GM12891 (cell line): ENCODE results near the gene ANKFN1.

Source experiments
- PAX5 ChIP-seq: IDR thresholded peaks from 2 replicates; pipeline ENCODE4 v1.6.1; 2011; ENCODE audit warnings: low read length, moderate library complexity, mild to moderate bottlenecking; ENCODE audit not compliant: insufficient read depth, severe bottlenecking
- POLR2A ChIP-seq: IDR thresholded peaks from 2 replicates; pipeline ENCODE4 v1.6.1; 2011; ENCODE audit warnings: low read depth, low read length, control low read depth
- POLR2AphosphoS5 ChIP-seq: IDR thresholded peaks from 2 replicates; pipeline ENCODE4 v1.6.1; 2011; ENCODE audit warnings: low read depth, low read length, control low read depth
- POU2F2 ChIP-seq: IDR thresholded peaks from 2 replicates; pipeline ENCODE4 v1.6.1; 2011; ENCODE audit warnings: low read depth, mild to moderate bottlenecking, control low read depth, low read length, moderate library complexity
- TAF1 ChIP-seq: IDR thresholded peaks from 2 replicates; pipeline ENCODE4 v1.6.1; 2011; ENCODE audit warnings: low read depth, low read length, control low read depth

DNA sequence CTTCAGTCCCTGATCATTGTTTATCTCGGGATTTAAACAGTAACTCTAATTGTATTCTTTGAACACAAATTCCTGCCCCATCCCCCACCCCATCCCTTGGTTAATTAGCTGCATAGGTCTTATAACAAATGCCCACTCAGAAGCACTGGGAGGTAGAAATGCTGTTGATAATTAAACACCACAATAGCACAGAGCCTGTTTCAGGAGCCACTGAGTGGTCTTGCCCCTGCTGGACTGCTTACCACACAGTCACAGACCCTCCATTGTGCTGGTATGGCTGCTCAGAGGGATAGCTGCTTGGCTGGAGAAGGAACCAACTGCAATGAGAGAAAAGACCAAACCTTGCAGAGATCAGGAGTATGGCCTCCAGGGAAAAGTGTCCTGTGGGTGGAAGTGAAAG lies 214.1 kb downstream of the ANKFN1 start:
- TF ChIP-seq TAF1 (no peak), POLR2A (no peak), PAX5 (no peak), POLR2AphosphoS5 (no peak), POU2F2 (no peak)
